Endometrial microvascular endothelial cells (primary cell): ENCODE results near the gene APOL4. TPM values are rescaled to one million over a fixed set of nuclear protein-coding genes. Genes with fewer than 3 reads are reported as not detected.
"Not testable (repeated sequence)": the region's sequence is repeated elsewhere in the genome, so short reads cannot be mapped to it uniquely, and the experiment has no call there.

Experiments
- in situ Hi-C: cut with HindIII; loops from 2 replicates; pipeline ENCODE4 v1.10.0; 2017; ENCODE audit warnings: low sequenced_read_pairs, low pct_unique_long_range_greater_than_20kb; ENCODE audit errors: inconsistent ontology term
- total RNA-seq: library from RNA; depleted of rRNA; stranded (reverse); fragments of >200 nt; gene quantifications from one replicate; pipeline ENCODE4 v1.2.3, GENCODE V29; 2015; ENCODE audit errors: inconsistent ontology term

APOL4 gene
- total RNA-seq, 1 donor from 2014 or later = 0.09 TPM

DNA sequence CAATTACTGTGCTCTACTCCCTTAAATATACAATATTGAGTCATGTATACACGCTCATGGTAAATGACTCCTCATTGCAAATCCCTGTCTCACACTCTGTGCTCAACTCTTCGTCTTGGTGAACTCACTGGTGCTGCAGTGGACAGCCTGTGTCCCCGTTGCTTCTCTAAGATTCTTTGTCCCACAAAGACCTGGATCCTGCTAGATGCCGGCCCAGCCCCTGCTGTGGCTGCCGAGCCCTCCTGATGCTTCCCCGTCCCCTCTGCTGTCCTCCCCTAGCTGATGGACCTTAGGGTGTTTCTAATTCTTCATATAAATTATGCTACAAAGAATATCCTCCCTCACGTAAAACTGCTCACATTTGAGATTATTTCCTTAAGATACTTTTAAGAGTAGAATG, 32.2 kb upstream of the APOL4 start:
- in situ Hi-C loops = no loop called here

DNA sequence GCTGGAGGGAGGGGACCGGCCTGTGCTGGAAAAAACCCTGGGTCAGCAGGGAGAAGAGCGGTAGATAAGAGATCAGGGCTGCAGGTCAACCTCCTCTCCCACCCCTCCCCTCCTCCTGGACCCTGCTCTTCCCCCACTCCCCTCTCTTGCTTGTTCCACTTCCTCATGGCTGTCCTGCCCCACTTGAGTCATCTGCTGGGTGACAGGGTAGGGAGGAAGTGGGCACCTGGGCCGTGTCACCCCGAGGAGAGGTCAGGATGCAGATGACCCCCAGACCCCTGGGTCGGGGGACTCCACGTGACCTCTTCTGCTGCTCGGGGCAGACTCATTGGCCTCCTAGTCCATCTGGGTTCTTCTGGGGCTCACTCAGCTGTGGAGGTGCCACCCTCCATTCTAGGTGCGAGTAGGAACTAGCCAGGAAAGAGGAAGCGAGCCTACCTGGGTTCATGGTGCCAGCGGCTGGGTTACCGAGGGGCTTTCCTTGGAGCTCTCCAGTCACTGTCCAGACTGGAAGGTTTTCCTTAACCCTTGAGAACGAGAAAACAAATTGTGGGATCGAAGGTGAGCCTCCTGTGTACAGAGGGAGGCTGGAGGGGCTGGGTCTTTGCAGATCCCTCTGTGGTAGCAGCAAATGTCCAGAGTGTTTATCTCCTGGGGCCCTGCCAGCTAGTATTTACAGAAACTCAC, 31.2 kb upstream of the APOL4 start:
- in situ Hi-C loops = no loop called here

DNA sequence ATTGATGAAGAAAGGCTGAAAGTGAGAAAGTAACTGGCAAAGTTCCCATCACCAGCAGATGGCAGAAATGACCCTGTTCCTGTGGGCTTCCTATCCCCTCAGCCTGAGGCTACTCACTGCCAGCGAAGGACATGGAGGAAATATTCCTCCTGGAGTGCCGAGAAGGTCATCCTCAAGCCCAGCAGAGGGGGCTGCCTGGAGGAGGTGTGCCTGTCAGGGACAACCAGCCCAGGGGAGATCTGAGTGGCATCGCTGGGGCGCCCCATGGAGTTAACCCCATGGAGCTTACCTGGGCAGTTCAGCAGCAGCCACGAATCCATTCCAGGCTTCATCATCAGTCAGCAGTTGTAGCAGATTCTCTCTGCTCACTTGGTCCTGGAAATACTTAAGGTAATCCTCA, 29.4 kb upstream of the APOL4 start:
- in situ Hi-C loops = not testable (repeated sequence)

DNA sequence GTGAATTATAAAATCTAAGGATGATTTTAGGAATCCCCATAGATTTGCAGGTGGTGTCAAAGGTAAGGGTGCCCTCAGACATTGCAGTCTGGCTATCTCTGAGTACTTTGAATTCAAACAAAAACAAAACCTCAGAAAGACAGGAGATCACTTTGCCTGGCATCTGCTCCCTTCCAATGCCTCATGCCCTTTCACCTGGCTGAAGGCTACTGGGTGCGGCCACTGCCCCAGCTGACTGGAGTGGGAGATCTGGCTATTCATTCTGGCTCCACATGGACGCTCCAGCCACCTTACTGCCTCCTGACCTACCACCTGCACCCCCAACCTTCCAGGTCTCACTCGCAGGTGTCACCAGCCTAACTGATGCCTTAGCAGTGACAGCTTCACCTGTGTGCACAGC, 28.0 kb upstream of the APOL4 start:
- in situ Hi-C loops = not testable (repeated sequence)

DNA sequence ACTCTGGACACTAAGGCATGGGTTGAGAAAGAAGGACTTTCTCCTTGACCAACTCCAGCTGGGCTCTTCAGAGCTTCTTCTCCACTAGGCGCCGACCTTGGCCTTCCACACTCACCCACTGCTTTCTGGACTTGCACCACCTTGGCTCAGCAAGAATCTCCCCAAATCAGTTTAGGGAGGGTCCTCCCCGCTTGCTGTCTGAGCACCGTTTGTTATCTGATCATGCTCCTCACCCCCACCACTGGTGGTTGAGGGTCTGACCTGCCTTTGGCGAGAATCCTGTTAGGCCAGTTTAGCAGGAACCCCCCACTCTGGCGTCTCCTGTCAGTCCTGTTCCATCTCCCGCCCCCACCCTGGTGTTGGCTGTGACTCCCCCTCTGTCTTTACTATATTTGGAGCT, 27.3 kb upstream of the APOL4 start:
- in situ Hi-C loops = no loop called here

DNA sequence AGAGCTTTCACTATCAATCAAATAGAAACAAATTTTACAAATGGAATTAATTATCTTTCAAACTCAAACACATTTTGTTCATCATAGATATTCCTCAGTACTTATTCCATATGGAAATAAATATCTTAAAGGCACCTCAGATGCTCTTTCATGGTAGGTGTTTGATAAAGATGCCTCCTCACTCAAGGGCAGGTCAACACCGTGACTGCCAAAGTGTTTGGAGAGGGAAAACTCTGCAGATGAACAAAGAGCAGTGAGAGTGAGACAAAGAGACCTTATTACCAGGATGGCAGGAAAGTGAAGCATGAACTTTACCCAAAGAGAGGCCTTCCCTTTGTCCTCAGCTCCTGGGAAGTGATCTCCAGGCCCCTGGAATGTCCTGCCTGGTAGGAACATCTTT, 26.8 kb upstream of the APOL4 start:
- in situ Hi-C loops = not testable (repeated sequence)

DNA sequence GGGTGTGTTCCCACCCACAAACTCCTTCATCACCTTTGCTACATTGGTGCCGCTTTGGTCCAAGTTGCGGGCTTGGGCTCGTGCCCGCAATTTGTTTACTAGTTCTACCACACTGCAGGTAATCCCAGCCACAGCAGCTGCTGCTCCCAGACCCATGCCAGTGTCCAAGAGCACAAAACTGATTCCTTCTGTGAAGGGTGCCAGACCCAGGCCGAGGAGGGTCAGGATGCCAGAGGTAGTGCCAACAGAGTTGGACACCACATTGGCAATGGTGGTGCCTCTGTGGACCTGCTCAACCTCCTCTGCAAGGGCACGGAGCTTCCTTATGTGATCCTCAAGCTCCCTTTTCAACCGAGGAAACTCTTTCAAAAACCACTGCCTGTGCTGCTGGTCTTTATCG, 26.2 kb upstream of the APOL4 start:
- in situ Hi-C loops = no loop called here

DNA sequence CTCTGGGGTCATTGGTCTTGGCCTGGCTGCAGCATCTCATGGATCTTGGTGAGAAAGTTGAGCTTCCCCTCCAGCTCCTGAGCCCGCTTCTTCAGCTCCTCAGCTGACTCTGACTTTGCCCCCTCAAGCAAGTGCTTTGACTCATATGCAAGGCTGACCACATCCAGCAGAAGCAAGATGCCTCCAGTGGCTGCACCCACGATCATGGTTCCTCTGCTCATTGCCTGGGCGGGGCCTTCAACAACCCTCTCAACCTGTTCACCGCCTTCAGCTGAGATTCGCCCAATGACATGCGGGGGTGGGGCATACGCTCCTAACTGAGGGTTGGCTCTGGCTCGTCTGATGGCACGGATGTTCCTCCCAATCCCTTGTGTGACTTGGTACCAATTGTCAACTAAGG, 25.8 kb upstream of the APOL4 start:
- in situ Hi-C loops = no loop called here

DNA sequence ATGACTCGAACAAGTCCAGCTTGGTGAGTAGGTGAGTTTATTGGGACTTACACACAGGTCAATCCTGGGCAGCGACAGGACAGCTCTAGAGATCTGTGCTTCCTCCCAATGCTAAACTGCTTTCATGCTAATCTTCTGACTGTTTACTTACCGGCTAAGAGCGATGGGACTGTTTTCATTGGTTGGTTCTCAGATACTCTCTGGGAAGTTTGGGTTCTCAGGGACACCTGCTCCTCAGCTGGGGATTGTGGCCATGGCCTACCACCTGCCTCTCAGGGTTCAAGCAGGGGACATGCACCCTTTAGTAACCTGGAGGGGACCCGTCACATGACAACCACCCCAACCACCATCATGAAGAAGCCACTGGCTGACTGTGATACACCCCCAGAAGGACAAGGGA, 24.6 kb upstream of the APOL4 start:
- in situ Hi-C loops = no loop called here

DNA sequence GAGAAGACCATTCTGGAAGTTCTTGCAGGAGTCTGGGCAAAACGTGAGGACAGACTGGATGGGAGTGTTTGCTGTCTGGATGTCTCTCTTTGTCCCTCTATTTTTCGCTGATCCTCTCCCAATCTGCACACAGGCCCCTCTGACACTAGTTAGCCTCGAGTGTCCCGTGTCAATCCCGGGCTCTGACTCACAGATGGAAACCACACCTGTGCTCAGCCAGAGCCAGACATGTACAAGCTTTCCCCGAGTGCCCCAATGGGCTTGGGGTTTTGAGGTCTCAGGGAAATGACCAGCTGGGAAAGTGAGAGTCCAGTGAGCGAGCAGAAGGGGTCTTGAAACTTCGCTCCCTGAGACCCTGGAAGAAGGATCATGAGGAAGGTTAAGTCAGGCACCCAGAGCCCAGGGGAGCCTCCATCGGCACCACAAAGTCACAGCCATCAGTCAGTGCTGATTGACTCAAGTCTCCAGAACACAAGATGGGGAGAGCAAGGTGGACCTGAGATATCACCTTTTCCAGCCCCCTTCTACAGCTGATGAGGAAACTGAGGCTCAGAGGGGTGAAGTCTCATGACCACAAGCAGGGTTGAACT, 23.8 kb upstream of the APOL4 start:
- in situ Hi-C loops = no loop called here

DNA sequence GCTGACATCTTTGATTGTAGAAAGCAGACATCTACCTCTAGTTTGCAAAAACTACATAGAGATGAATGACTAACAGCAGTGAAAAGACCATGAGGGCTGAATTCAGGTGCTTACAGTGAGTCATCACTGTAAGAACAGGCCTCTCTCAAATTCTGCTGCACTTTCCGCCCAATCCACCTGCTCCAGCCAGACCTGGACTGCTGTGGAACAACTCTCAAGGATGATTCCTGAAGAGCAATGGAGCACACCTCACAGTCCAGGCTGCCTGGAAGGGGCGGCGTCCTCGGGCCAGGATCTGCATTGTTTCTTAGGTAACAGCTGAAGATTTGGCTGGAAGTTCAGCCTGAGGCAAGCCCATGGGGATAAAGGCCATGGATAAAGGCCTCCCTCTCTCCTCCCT, 22.6 kb upstream of the APOL4 start:
- in situ Hi-C loops = no loop called here

DNA sequence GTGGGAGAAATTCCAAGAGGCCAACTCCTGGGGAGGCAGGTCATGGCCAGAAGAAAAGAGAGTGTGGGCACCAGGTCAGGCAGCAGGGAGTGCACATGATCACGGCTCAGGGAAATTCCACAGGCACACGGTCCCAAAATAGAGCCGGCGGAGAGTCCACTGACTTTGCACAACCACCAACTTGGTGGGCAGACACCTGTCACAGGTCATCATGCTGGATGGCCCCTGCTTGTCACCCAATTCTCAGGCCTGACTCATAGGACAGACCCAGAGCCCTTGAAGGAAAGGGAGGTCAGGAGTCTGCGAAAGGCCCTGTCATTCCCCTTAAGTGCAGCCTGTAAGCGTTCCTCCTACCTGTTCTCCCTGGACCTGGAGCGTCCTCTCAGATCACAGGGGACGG, 21.9 kb upstream of the APOL4 start:
- in situ Hi-C loops = no loop called here

DNA sequence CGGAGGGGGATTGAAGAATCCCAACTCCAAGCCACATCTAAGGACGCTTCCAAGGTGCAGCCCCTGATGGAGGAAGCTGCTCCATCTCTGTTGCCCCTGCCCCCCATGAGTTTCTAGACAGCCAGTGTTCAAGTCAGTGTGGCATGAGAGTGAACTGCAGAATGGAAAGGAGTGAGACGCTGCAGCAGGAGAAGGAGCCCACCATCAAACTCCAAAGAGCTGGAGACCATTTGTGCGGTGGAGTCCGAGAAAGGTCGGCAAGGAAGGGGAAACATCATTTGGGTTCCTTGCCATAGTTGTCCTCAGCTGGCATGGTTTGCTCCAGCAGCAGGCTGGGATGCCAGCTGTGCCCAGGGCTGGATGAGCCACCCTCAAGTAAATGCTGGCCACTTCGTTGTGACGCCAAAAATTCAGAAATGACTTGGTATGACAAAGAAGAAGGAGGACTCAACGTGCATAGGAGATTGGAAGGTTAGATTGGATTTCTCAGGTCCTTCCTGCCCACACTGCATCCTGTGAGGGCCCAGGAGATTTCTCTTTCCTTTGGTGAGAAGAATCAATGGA, 21.4 kb upstream of the APOL4 start:
- in situ Hi-C loops = no loop called here

DNA sequence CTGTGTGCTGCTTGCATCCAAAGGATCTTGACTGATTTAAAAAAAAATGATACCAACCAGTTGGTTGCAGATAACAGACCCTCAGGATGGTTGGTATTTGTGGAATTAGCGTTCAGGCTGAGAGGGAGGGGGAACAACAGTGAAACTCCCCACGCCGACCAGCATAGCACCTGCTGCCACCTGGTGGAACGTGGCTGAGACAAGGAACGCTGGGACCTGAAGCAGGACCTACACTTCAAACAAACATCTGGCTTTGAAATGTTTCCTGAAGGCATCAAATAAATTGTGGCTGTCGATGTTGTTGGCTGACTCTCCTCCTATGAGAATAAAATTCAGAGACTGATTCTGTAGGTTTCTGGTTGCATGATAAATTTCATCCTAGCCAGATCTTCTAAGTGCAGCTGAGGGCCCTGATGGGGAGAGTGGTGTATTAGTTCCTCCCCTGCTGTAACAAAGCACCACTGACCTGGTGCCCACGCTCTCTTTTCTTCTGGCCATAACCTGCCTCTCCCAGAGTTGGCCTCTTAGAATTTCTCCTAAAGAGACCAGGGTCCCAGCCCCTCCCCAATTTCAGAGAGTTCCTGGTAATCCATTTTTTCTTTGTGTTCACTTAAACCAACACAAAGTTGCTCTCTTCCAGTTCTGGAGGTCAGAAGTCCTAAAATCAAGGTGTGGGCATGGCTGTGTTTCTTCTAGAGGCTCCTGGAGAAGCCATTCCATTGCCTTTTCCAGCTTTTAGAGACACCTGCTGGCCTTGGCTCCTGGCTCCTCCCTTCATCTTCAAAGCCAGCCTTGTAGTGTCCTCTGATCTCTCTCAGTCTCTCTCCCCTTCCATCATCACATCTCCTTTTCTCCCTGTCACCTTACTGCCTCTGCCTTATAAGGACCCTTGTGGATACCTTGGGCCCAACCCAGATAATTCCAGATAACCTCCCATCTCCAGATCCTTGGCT, 20.5 kb upstream of the APOL4 start:
- in situ Hi-C loops = no loop called here

DNA sequence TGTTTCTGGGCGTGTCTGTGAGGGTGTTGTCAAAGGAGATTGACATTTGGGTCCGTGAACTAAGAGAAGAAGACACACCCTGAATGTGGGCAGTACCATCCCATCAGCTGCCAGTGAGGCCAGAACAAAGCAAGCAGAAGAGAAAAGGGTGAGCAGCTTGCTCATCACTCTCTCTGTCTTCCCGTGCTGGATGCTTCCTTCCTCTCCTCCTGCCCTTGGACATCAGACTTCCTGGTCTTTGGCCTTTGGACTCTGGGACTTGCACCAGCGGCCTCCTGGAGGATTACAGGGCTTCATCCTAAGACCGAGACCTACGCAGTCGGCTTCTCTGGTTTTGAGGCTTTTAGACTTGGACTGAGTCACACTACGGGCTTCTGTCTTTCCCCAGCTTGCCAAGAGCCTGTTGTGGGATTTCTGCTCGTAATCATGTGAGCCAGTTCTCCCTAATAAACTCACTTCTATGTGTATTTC, 18.9 kb upstream of the APOL4 start:
- in situ Hi-C loops = no loop called here

DNA sequence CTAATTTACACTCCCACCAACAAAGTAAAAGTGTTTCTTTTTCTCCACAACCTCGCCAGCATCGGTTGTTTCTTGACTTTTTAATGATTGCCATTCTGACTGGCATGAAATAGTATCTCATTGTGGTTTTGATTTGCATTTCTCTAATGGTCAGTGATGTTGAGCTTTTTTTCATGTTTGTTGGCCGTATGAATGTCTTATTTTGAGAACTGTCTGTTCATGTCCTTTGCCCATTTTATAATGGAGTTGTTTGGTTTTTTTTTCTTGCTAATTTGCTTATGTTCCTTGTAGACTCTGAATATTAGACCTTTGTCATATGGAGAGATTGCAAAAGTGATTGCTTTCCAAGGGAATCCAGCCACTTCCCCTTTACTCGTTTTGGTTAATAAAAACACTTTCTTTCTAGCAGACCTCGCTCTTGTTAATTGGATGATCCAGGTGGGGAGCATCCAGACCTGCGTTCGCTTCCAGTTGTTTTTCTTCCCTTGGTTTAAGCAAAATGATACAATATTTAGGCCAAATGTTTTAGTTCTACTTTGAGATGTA, 17.1 kb upstream of the APOL4 start:
- in situ Hi-C loops = no loop called here

DNA sequence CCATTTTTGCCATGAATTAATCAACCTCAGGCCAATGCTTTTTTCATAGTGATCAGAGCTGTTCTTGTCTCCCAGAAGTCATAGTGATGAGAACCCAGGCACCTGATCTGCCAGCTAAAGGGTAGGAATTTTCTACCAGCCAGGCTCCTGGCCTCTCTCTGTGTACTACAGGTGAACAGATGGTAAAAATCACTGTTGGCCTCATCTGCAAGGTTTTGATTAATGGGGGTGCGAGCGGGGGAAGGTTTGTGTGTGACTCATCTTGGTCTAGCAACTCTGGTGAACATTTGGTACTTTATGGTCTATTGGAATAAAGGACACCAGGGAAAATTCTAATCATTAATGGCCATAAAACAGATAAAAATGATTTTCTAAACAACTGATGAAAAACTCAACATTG, 14.4 kb upstream of the APOL4 start:
- in situ Hi-C loops = no loop called here

DNA sequence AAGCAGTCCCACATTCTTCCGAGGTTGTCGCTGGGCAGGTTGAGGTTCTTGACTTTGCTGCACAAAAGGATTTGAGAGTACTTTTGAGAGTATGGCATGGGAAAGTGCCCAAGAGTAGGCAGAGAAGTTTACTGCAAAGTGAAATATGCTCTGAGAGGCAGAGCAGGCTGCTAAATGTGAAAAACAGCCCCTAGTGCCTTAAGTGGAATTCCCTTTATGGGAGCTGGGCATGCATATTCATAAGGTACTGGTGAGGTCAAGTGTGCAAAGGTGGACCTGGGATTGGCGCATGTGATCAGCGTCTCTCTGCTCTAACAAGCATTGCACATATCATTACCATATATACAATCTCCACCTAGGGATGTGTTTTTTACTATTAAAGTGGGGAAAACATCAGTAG, 12.0 kb upstream of the APOL4 start:
- in situ Hi-C loops = no loop called here

DNA sequence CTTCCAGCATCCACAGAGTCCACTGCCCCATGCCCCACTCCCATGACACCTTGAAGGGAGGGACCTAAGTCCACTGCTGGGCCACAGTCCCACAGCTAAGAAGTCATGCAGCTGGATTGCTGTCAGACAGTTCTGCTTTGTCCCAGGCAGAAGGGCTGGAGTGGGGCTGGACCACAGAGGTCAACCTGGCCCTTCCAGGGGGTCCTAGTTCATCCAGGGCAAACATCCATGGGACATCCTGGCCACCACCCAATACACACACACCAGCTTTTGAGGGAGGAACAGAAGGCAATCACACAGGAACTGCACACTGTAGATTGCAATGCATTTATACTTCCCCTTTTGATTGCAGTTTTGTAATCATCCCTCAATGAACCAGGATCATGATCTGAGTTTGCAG, 11.3 kb upstream of the APOL4 start:
- in situ Hi-C loops = no loop called here
